Measurements from ENCODE around the gene NVL. TPM values are rescaled to one million over a fixed set of nuclear protein-coding genes. Genes with fewer than 3 reads are reported as not detected.
"Not testable (repeated sequence)": the region's sequence is repeated elsewhere in the genome, so short reads cannot be mapped to it uniquely, and the experiment has no call there.

NVL gene
- total RNA-seq, 1 experiment from 2014 or later: 45.0 TPM

DNA sequence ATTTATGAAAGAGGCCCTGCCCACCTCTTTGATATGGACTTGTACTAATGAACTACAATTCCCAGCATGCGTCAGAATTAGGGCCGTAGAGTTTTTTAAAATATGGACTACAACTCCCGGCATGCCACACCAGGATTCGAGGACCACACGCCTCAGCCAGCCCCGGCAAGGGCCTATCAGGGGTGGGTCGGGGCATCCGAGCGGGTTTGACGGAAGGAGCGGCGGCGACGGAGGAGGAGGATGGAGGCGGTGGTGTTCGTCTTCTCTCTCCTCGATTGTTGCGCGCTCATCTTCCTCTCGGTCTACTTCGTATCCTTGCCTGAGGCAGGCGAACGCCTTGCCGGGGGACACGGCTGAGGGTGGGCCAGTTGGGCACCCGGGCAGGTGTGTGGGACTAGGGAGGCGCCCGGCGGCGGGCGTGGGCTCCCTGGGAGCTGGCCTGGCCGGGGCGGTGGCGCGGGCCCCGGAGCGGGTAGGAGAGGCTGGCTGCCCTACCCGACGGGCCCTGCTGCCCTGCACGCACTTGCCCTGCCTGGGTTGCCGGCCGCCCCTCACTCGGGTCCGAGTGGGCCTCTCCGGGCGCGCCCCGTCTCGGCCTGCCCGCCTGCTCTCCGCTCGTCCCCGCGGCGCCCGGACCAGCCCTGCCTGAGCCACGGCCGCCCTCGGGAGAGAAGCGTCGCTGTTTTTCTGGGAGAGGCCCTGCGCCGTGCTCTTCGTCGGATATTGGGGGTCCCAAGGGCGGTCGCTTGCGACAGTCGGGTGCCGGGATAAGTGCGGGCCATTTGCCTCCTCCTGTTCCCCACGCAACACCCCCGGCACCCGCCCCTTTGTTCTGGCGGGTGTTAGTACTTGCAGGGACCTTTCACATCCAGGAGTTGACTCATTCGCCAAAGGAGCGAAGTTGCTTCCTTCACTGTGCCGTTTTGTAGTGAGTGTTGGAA, 27.0 kb upstream of the NVL start, which contains the start of gene CNIH4:
Gene CNIH4 (plus strand): TSS at position 195 of the 941 bp plus-strand sequence. CDS start 46 bp downstream, at position 241.
- Mint-ChIP-seq H3K4me1 (ENCODE audit: low read depth, unreplicated experiment) (peaks cover 18% of the 10 kb centered on the region), H3K36me3 (ENCODE audit: insufficient read depth, unreplicated experiment) (peaks cover 25% of the 10 kb centered on the region), H3K9me3 (ENCODE audit: unreplicated experiment) (peaks cover 16% of the 10 kb centered on the region), H3K4me3 (ENCODE audit: unreplicated experiment) (peak within 1 kb of the TSS; percentile 86), H3K27me3 (ENCODE audit: insufficient read depth, unreplicated experiment) (no peaks in the 10 kb centered on the region), H3K27ac (ENCODE audit: unreplicated experiment) (peak within 1 kb of the TSS; percentile 82)
- H3K36me3 ChIP-seq (ENCODE audit: control insufficient read depth, insufficient read depth, low read length): no peaks in the 10 kb centered on the region
- peak; percentile 92 to 93 for DNase-seq
- 0 out of 2 replicates have a peak, but pooled peaks cover 4% of the 10 kb centered on the region for H3K4me1 ChIP-seq
- ChIA-PET POLR2A (no interaction called here), CTCF (no interaction called here)
- intact Hi-C loops (cut with micrococcal nuclease; ENCODE audit: unreplicated experiment): loop anchor here (10.0 kb wide), 1 partner anchor 98 kb away; no protein-coding TSS in a partner anchor
- H3K9me3 ChIP-seq: no peaks in the 10 kb centered on the region
- TF ChIP-seq, protein P1, sequence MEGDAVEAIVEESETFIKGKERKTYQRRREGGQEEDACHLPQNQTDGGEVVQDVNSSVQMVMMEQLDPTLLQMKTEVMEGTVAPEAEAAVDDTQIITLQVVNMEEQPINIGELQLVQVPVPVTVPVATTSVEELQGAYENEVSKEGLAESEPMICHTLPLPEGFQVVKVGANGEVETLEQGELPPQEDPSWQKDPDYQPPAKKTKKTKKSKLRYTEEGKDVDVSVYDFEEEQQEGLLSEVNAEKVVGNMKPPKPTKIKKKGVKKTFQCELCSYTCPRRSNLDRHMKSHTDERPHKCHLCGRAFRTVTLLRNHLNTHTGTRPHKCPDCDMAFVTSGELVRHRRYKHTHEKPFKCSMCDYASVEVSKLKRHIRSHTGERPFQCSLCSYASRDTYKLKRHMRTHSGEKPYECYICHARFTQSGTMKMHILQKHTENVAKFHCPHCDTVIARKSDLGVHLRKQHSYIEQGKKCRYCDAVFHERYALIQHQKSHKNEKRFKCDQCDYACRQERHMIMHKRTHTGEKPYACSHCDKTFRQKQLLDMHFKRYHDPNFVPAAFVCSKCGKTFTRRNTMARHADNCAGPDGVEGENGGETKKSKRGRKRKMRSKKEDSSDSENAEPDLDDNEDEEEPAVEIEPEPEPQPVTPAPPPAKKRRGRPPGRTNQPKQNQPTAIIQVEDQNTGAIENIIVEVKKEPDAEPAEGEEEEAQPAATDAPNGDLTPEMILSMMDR (IDR thresholded peaks at IDR 0.05; ENCODE audit: insufficient read depth in 1 of 2, low read depth in 1 of 2, low read length in 1 of 2, severe bottlenecking in 1 of 2, unreplicated experiment in 1 of 2): no peak
- H3K4me3 ChIP-seq (ENCODE audit: low read depth, low read length): peak within 1 kb of the TSS; percentile 94
- BruUV-seq (replicated peaks): no TSS peak
- H3K27me3 ChIP-seq (replicated peaks; ENCODE audit: control insufficient read depth, insufficient read depth, low read length): no peaks in the 10 kb centered on the region

DNA sequence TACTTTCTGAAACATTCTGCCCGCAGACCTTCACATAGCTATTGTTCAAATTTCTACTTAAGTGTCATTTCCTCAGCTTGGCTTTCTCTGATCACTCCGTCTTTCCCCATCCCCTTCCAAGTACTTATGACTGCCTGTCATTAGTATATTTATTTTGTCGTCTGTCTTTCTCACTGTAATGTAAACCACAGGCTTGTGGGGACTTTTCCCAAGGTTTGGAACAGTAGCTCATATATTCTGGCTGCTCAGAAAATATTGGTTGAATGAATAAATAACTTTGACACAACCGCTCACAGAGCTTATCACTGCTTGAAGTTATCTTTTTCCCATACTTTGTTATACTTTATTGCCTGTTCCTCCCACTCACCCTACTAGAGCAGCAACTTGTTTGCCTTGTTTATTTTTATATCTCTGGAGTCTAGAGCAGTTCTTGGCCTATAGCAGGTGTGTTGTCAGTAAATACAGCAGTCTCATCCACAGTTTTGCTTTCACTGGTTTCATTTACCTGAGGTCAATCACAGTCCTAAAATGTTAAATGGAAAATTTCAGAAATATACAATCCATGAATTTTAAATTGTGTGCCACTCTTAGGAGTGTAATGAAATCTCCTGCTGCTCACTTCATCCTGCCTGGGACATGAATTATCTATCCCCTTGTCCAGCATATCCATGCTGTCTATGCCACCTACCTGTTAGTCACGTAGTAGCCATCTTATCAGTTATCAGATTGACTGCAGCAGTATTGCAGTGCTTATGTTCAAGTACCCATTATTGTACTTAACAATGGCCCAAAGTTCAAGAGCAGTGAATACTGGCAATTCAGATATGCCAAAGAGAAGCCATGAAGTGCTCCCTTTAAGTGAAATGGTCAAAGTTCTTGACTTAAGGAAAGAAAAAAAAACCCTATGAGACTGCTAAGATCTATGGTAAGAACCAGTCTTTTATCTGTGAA, 24.3 kb upstream of the NVL start:
- H3K4me3 Mint-ChIP-seq (ENCODE audit: unreplicated experiment): no peak overlapping the region
- H3K27me3 Mint-ChIP-seq (ENCODE audit: insufficient read depth, unreplicated experiment): no peaks in the 10 kb centered on the region
- ChIA-PET POLR2A (no interaction called here), CTCF (no interaction called here)
- H3K4me3 ChIP-seq (ENCODE audit: low read depth, low read length): no peak overlapping the region
- 0 out of 2 replicates have a peak, but pooled peaks cover 4% of the 10 kb centered on the region for H3K4me1 ChIP-seq
- H3K36me3 Mint-ChIP-seq (ENCODE audit: insufficient read depth, unreplicated experiment): peaks cover 20% of the 10 kb centered on the region
- H3K36me3 ChIP-seq (ENCODE audit: control insufficient read depth, insufficient read depth, low read length): no peaks in the 10 kb centered on the region
- H3K9me3 Mint-ChIP-seq (ENCODE audit: unreplicated experiment): peaks cover 16% of the 10 kb centered on the region
- peaks cover 17% of the 10 kb centered on the region for H3K4me1 Mint-ChIP-seq (ENCODE audit: low read depth, unreplicated experiment)
- TF ChIP-seq, protein P1 (IDR thresholded peaks at IDR 0.05; ENCODE audit: insufficient read depth in 1 of 2, low read depth in 1 of 2, low read length in 1 of 2, severe bottlenecking in 1 of 2, unreplicated experiment in 1 of 2): no peak
- H3K27ac Mint-ChIP-seq (ENCODE audit: unreplicated experiment): no peak overlapping the region
- H3K27me3 ChIP-seq (replicated peaks; ENCODE audit: control insufficient read depth, insufficient read depth, low read length): no peaks in the 10 kb centered on the region
- DNase-seq: no peak
- H3K9me3 ChIP-seq: no peaks in the 10 kb centered on the region
- no TSS peak for BruUV-seq (replicated peaks)
- intact Hi-C loops (cut with micrococcal nuclease; ENCODE audit: unreplicated experiment): loop anchor here (10.0 kb wide), 1 partner anchor 101 kb away; no protein-coding TSS in a partner anchor

DNA sequence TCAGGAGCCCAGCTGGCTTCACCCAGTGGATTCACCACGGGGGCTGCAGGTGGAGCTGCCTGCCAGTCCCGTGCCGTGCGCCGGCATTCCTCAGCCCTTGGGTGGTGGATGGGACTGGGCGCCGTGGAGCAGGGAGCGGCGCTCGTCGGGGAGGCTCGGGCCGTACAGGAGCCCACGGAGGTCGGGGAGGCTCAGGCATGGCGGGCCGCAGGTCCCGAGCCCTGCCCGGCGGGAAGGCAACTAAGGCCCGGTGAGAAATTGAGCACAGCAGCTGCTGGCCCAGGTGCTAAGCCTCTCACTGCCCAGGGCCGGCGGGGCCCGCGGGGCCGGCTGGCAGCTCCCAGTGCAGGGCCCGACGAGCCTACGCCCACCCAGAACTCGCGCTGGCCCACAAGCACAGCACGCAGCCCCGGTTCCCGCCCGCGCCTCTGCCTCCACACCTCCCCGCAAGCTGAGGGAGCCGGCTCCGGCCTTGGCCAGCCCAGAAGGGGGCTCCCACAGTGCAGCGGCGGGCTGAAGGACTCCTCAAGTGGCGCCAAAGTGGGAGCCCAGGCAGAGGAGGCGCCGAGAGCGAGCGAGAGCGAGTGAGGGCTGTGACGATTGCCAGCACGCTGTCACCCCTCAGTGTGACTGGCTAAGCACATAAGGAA, 22.6 kb upstream of the NVL start:
- H3K27ac Mint-ChIP-seq (ENCODE audit: unreplicated experiment); H3K9me3 ChIP-seq; H3K4me3 Mint-ChIP-seq (ENCODE audit: unreplicated experiment); DNase-seq; H3K27me3 Mint-ChIP-seq (ENCODE audit: insufficient read depth, unreplicated experiment); H3K27me3 ChIP-seq (replicated peaks; ENCODE audit: control insufficient read depth, insufficient read depth, low read length); H3K4me3 ChIP-seq (ENCODE audit: low read depth, low read length); BruUV-seq (replicated peaks); H3K36me3 ChIP-seq (ENCODE audit: control insufficient read depth, insufficient read depth, low read length); H3K4me1 ChIP-seq; H3K4me1 Mint-ChIP-seq (ENCODE audit: low read depth, unreplicated experiment); POLR2A ChIA-PET: not testable (repeated sequence)
- intact Hi-C loops (cut with micrococcal nuclease; ENCODE audit: unreplicated experiment): loop anchor here (10.0 kb wide), 1 partner anchor 102 kb away; no protein-coding TSS in a partner anchor
- H3K36me3 Mint-ChIP-seq (ENCODE audit: insufficient read depth, unreplicated experiment): peaks cover 12% of the 10 kb centered on the region
- peaks cover 17% of the 10 kb centered on the region for H3K9me3 Mint-ChIP-seq (ENCODE audit: unreplicated experiment)
- CTCF ChIA-PET: interaction anchor here (0.6 kb wide), 1 partner anchor 1756 kb away, joined by 8 read pairs; no protein-coding TSS in a partner anchor

DNA sequence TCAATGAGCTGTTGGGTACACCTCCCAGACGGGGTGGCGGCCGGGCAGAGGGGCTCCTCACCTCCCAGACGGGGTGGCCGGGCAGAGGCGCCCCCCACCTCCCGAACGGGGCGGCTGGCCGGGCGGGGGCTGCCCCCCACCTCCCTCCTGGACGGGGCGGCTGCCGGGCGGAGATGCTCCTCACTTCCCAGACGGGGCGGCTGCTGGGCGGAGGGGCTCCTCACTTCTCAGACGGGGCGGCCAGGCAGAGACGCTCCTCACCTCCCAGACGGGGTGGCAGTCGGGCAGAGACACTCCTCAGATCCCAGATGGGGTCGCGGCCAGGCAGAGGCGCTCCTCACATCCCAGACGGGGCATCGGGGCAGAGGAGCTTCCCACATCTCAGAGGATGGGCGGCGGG, 19.7 kb upstream of the NVL start:
- H3K36me3 Mint-ChIP-seq (ENCODE audit: insufficient read depth, unreplicated experiment); POLR2A ChIA-PET; H3K4me1 ChIP-seq; H3K27ac Mint-ChIP-seq (ENCODE audit: unreplicated experiment); CTCF ChIA-PET; H3K4me1 Mint-ChIP-seq (ENCODE audit: low read depth, unreplicated experiment); H3K4me3 ChIP-seq (ENCODE audit: low read depth, low read length); H3K4me3 Mint-ChIP-seq (ENCODE audit: unreplicated experiment); BruUV-seq (replicated peaks); H3K9me3 ChIP-seq; H3K27me3 Mint-ChIP-seq (ENCODE audit: insufficient read depth, unreplicated experiment); DNase-seq; H3K36me3 ChIP-seq (ENCODE audit: control insufficient read depth, insufficient read depth, low read length); H3K27me3 ChIP-seq (replicated peaks; ENCODE audit: control insufficient read depth, insufficient read depth, low read length): not testable (repeated sequence)
- intact Hi-C loops (cut with micrococcal nuclease; ENCODE audit: unreplicated experiment): loop anchor here (10.0 kb wide), 1 partner anchor 105 kb away; no protein-coding TSS in a partner anchor
- peaks cover 28% of the 10 kb centered on the region for H3K9me3 Mint-ChIP-seq (ENCODE audit: unreplicated experiment)

Data from Caco-2 (cell line).